SK-N-SH treated with all-trans-retinoic acid at 6 μM for 48 hours (cell line): ENCODE results near the gene GRIK5.

Experiments used
- CSRNP3 ChIP-seq: fragments of 250-450 bp; sonication (Bioruptor Pico); IDR thresholded peaks from 2 replicates; pipeline ENCODE4 v1.5.1; 2021; ENCODE audit warnings: mild to moderate bottlenecking, moderate library complexity
- ESRRG ChIP-seq: fragments of 250-450 bp; sonication (Bioruptor Pico); IDR thresholded peaks from 2 replicates; pipeline ENCODE4 v1.6.1; 2021; ENCODE audit warnings: mild to moderate bottlenecking
- RARB ChIP-seq: fragments of 250-450 bp; sonication (Bioruptor Pico); IDR thresholded peaks from 2 replicates; pipeline ENCODE4 v1.8.0; 2021; ENCODE audit warnings: mild to moderate bottlenecking, moderate library complexity
- TCF4 ChIP-seq: fragments of 250-450 bp; sonication (Bioruptor Pico); IDR thresholded peaks from 2 replicates; pipeline ENCODE4 v1.8.0; 2021; ENCODE audit warnings: mild to moderate bottlenecking, moderate library complexity, borderline replicate concordance
- ZNF565 ChIP-seq: fragments of 450-650 bp; formaldehyde crosslinking; conservative IDR thresholded peaks from 2 replicates; pipeline ENCODE4 v1.5.0; 2020; ENCODE audit warnings: low read depth, mild to moderate bottlenecking, moderate library complexity

GRCh38 chr19:42089772-42090171, 19.8 kb upstream of the GRIK5 start:
- TF ChIP-seq TCF4 (CRISPR knock-in tag): no peak
- no peak for TF ChIP-seq RARB (CRISPR knock-in tag)
- no peak for TF ChIP-seq CSRNP3 (CRISPR knock-in tag)
- TF ChIP-seq ZNF565: no peak
- TF ChIP-seq ESRRG (CRISPR knock-in tag): no peak
